ENCODE data around the gene FUBP3. TPM values are rescaled to one million over a fixed set of nuclear protein-coding genes. Genes with fewer than 3 reads are reported as not detected.

FUBP3 gene
- polyA plus RNA-seq, 2 of the 4 experiments (the other 2 are of a cell fraction), result 43.5 to 67.7 TPM

DNA sequence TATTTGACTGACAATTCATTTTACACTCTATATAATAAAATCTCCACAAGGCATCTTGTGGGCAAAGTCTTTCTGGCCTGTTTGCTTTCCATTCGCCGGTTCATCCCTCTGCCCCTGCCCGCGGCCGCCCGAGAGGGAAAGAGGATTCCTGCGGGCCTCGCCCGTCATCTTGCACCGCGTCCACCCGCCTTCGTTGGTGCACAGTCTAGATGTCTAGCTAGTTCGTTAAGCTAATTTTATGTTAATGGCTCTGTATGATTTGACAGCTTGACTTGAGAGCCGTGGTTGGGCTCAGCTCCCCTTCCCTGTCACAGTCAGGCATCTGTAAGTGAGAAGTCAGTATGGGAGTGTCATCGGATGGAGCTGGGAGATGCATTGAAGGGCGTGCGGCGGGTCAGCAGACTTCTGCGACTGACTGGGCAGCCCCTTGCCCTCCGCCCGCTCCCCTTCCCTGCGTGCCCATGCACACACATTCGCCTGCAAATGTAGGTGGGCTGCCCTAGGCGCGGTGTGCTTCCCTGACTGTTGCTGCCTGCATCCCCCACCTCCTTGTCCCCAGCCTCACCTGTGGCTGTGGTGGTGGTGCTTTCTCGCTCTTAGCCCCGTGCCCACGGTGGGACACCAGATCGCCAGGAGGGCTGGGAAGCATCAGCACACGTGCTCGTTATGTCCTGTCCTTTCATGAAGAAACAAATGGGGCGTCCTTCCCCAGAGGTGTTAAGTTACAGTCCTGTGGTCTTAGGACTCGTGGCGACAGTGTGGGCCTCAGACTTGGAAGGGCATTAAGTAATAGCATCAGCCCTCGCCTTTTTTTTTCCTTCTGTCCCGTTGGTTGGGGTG is 59.1 kb downstream of the FUBP3 start:
- POLR2A ChIA-PET, result no interaction called here
- FAIRE-seq (no peak), ATAC-seq (no peak), DNase-seq (ENCODE audit: low read depth in 1 of 2, low spot score in 1 of 2) (no peak)
- TF ChIP-seq EP300 (IDR thresholded peaks at IDR 0.05), result no peak
- TF ChIP-seq RFX5 (IDR thresholded peaks at IDR 0.05), result no peak
- Histone ChIP-seq H3K4me2 (no peak overlapping the region), H3K9me3 (no peaks in the 10 kb centered on the region), H3K27ac (no peak overlapping the region), H3K4me3 (no peak overlapping the region), H3K4me1 (no peaks in the 10 kb centered on the region)
- 93% methylated on average over 37 of the region's 37 CpGs for WGBS (ENCODE audit: missing lambda C conversion rate)
- CTCF ChIA-PET, result interaction anchor here (1.7 kb wide), 1 partner anchor 43 kb away, joined by 8 read pairs; no protein-coding TSS in a partner anchor

DNA sequence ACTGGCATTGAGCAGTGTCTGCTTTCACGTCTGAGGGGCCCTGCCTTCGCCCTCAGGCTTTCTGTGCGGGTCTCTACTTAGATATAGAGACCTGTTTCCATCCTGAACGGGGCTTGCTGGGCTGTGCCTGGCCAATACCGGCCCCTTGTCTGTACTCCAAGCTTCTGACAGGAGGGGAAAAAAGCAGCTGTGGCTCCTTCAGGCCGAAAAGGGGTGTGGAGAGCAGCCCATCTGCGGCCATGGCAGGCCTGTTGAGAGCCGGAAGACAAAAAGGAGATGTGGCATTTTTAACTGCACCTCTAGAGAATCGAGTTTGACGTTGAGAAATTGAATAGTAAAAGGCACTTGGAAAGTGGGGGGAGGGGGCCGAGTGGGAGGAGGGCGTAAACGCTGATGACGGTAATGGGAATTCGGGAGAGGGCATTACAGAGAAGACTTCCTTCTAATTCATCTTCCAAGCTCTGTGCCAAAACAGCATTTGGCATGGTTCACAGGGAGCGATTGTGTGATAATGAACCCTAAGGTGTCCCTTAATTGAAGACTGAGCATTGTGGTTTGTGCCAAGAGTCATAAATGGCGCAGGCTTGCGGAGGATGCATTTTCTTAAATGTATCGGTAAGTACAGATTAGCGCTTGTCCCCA is 59.9 kb downstream of the FUBP3 start:
- H3K9me3 ChIP-seq, result no peaks in the 10 kb centered on the region
- DNase-seq (ENCODE audit: low read depth in 1 of 2, low spot score in 1 of 2) (no peak), FAIRE-seq (no peak), ATAC-seq (no peak)
- no peaks in the 10 kb centered on the region for H3K4me1 ChIP-seq
- ChIA-PET CTCF (no interaction called here), POLR2A (no interaction called here)
- 88% methylated on average over 20 of the region's 20 CpGs for WGBS (ENCODE audit: missing lambda C conversion rate)
- TF ChIP-seq PBX3 (IDR thresholded peaks at IDR 0.05) (no peak), FOXS1 (CRISPR knock-in tag; IDR thresholded peaks at IDR 0.05) (no peak), EP300 (IDR thresholded peaks at IDR 0.05) (no peak), FOSL2 (IDR thresholded peaks at IDR 0.05) (no peak), FOSL2 (CRISPR knock-in tag; IDR thresholded peaks at IDR 0.05) (no peak), POLR2A (IDR thresholded peaks at IDR 0.05; ENCODE audit: low read length) (no peak), MAFK (IDR thresholded peaks at IDR 0.05; ENCODE audit: partially characterized antibody) (no peak), NFE2L2 (conservative IDR thresholded peaks at IDR 0.05; ENCODE audit: low read length) (no peak), SMC3 (IDR thresholded peaks at IDR 0.05) (no peak), CEBPB (IDR thresholded peaks at IDR 0.05) (no peak), ZC3H11A (IDR thresholded peaks at IDR 0.05) (no peak), HEYL (CRISPR knock-in tag; IDR thresholded peaks at IDR 0.05) (no peak), RCOR1 (IDR thresholded peaks at IDR 0.05; ENCODE audit: low read depth, low read length) (no peak), HDAC2 (IDR thresholded peaks at IDR 0.05) (no peak), KDM1A (IDR thresholded peaks at IDR 0.05; ENCODE audit: low read depth) (no peak), SREBF2 (IDR thresholded peaks at IDR 0.05) (no peak), ZNF302 (CRISPR knock-in tag; IDR thresholded peaks at IDR 0.05) (no peak), BHLHE40 (IDR thresholded peaks at IDR 0.05; ENCODE audit: low read depth, low read length) (no peak), ESRRA (IDR thresholded peaks at IDR 0.05; ENCODE audit: borderline replicate concordance, low read length) (no peak)
- TF ChIP-seq, protein P1, sequence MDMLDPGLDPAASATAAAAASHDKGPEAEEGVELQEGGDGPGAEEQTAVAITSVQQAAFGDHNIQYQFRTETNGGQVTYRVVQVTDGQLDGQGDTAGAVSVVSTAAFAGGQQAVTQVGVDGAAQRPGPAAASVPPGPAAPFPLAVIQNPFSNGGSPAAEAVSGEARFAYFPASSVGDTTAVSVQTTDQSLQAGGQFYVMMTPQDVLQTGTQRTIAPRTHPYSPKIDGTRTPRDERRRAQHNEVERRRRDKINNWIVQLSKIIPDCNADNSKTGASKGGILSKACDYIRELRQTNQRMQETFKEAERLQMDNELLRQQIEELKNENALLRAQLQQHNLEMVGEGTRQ (IDR thresholded peaks at IDR 0.05), result no peak
- TF ChIP-seq, protein P2, sequence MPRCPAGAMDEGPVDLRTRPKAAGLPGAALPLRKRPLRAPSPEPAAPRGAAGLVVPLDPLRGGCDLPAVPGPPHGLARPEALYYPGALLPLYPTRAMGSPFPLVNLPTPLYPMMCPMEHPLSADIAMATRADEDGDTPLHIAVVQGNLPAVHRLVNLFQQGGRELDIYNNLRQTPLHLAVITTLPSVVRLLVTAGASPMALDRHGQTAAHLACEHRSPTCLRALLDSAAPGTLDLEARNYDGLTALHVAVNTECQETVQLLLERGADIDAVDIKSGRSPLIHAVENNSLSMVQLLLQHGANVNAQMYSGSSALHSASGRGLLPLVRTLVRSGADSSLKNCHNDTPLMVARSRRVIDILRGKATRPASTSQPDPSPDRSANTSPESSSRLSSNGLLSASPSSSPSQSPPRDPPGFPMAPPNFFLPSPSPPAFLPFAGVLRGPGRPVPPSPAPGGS (IDR thresholded peaks at IDR 0.05), result no peak
- no peak overlapping the region for H3K4me2 ChIP-seq
- no peak overlapping the region for H3K4me3 ChIP-seq
- no peak overlapping the region for H3K27ac ChIP-seq

Measured in A549 (cell line).